Measurements from ENCODE around the gene SOX11. TPM values are rescaled to one million over a fixed set of nuclear protein-coding genes. Genes with fewer than 3 reads are reported as not detected.

Gene SOX11
- total RNA-seq, 1 experiment from 2014 or later = 0.02 TPM

- BruUV-seq (replicated peaks) = no TSS peak
- Histone ChIP-seq H3K79me2 (ENCODE audit: insufficient read depth, low read length) (no peaks in the 10 kb centered on the region), H4K20me1 (ENCODE audit: insufficient read depth) (no peaks in the 10 kb centered on the region), H3K9ac (ENCODE audit: low read length) (no peak overlapping the region), H3K27ac (ENCODE audit: low read depth, low read length) (no peak overlapping the region), H3K4me3 (replicated peaks in 1 of 2; ENCODE audit: low read depth in 1 of 2, low read length in 2 of 2) (no peak overlapping the region), H3K9me3 (ENCODE audit: control insufficient read depth in 1 of 2, insufficient read depth in 1 of 2, low read depth in 1 of 2, low read length in 2 of 2) (peaks cover 7 to 40% of the 10 kb centered on the region in 2 experiments; a peak in 2 of 4 replicates), H3K4me1 (ENCODE audit: control insufficient read depth in 1 of 2, insufficient read depth in 2 of 2, low read length in 2 of 2) (no peaks in the 10 kb centered on the region), H3K4me2 (ENCODE audit: low read length) (no peak overlapping the region), H3K27me3 (ENCODE audit: insufficient read depth, low read length) (no peaks in the 10 kb centered on the region), H3K9me2 (ENCODE audit: insufficient read depth) (no peaks in the 10 kb centered on the region), H3K36me3 (ENCODE audit: control insufficient read depth in 1 of 2, insufficient read depth in 2 of 2, low read length in 2 of 2) (no peaks in the 10 kb centered on the region), H2AFZ (ENCODE audit: low read depth, low read length, poor library complexity, severe bottlenecking) (no peak overlapping the region)
- ATAC-seq (no peak), DNase-seq (ENCODE audit: low read depth, low spot score) (no peak)
- POLR2A ChIA-PET = no interaction called here
- CTCF ChIA-PET = no interaction called here
- intact Hi-C loops (cut with micrococcal nuclease) = no loop called here
- no peak for TF ChIP-seq REST (IDR thresholded peaks at IDR 0.05; ENCODE audit: low read depth)
- TF ChIP-seq CTCF (IDR thresholded peaks at IDR 0.05 in 2 of 3, conservative IDR thresholded peaks at IDR 0.05 in 1 of 3; ENCODE audit: borderline replicate concordance in 1 of 3, insufficient read depth in 1 of 3, low read depth in 2 of 3, low read length in 2 of 3) = no peak
- TF ChIP-seq SP1 (IDR thresholded peaks at IDR 0.05; ENCODE audit: low read depth) = no peak
- TF ChIP-seq CEBPB (IDR thresholded peaks at IDR 0.05; ENCODE audit: low read depth) = no peak
- TF ChIP-seq ZFX (IDR thresholded peaks at IDR 0.05) = no peak
- TF ChIP-seq ZNF274 (IDR thresholded peaks at IDR 0.05; ENCODE audit: low read depth, low read length) = no peak
- no peak for TF ChIP-seq ZBTB33 (IDR thresholded peaks at IDR 0.05; ENCODE audit: extremely low read depth, insufficient replicate concordance, low read length)
- TF ChIP-seq YY1 (IDR thresholded peaks at IDR 0.05; ENCODE audit: extremely low read depth, insufficient replicate concordance, low read depth, low read length) = no peak
- no peak for TF ChIP-seq SIN3A (IDR thresholded peaks at IDR 0.05; ENCODE audit: low read depth)
- TF ChIP-seq FOSL1 (IDR thresholded peaks at IDR 0.05; ENCODE audit: low read depth) = no peak
- RAD21 ChIA-PET (ENCODE audit: low non-redundant PET in 1 of 2, low total read pairs in 2 of 2, uncharacterized antibody in 2 of 2, unreplicated experiment in 2 of 2) = no interaction called here
Observed at GRCh38 chr2:5661362-5661761, 30.8 kb upstream of the SOX11 start.

All from HCT116 (cell line).